Aorta (tissue), 5 donors: ENCODE measurements around the gene HKDC1. TPM values are rescaled to one million over a fixed set of nuclear protein-coding genes. Genes with fewer than 3 reads are reported as not detected.

Experiments
- ATAC-seq: fragments of 200-7000 bp; cut with Tn5 transposase; one replicate; pipeline ENCODE4 v1.9.1; 2022; ENCODE audit warnings: moderate library complexity; ENCODE audit not compliant: low FRiP score
- DNase-seq, 2 donors: peaks; one replicate each; pipeline ENCODE4 v3.0.0-alpha.2; 2020
- H3K27ac ChIP-seq, 2 donors: one replicate each; pipeline ENCODE4 v1.5.1; 2013; ENCODE audit warnings: low read length in 2 of 2, mild to moderate bottlenecking in 2 of 2, moderate library complexity in 2 of 2, control low read depth in 1 of 2, inconsistent platforms in 1 of 2, low read depth in 1 of 2
- H3K27me3 ChIP-seq, 2 donors: one replicate each; pipeline ENCODE4 v1.6.1; 2013; ENCODE audit warnings: control low read depth in 1 of 2, low read length in 1 of 2, mild to moderate bottlenecking in 1 of 2, moderate library complexity in 1 of 2; ENCODE audit not compliant: insufficient read depth in 2 of 2, control insufficient read depth in 1 of 2
- H3K36me3 ChIP-seq, 2 donors: one replicate each; pipeline ENCODE4 v1.6.1; 2013; ENCODE audit warnings: control low read depth in 1 of 2, low read length in 1 of 2, mild to moderate bottlenecking in 1 of 2; ENCODE audit not compliant: insufficient read depth in 2 of 2, control insufficient read depth in 1 of 2
- H3K4me1 ChIP-seq, 2 donors: one replicate each; pipeline ENCODE4 v1.6.1; 2013; ENCODE audit warnings: low read length in 2 of 2, control low read depth in 1 of 2, mild to moderate bottlenecking in 1 of 2, moderate library complexity in 1 of 2; ENCODE audit not compliant: insufficient read depth in 2 of 2, control insufficient read depth in 1 of 2
- H3K4me3 ChIP-seq, 2 donors: one replicate each; pipeline ENCODE4 v1.5.1; 2013; ENCODE audit warnings: low read length in 2 of 2, control low read depth in 1 of 2, mild to moderate bottlenecking in 1 of 2
- H3K9me3 ChIP-seq: one replicate; pipeline ENCODE4 v1.6.1; 2013; ENCODE audit warnings: mild to moderate bottlenecking, low read length; ENCODE audit not compliant: control insufficient read depth
- WGBS, 2 donors: extraction: QIAGEN DNeasy Blood & Tissue Kit; methylation state at CpG; one replicate each; pipeline ENCODE4 v1.1.7; 2013; 5-methylcytosine and 5-hydroxymethylcytosine counted together
- intact Hi-C, 2 donors: fragments of 100-400 bp; cut with DNase I; formaldehyde crosslinking; loops; one replicate each; pipeline versions ENCODE4 v1.14.2 to v1.15.0; 2022
- polyA plus RNA-seq, 2 donors: library from polyadenylated mRNA; stranded (reverse); fragments of 200-250 nt; gene quantifications; one replicate each; pipeline ENCODE4 v1.2.3, GENCODE V29; 2013
- total RNA-seq, 2 donors: library from RNA; stranded (reverse); fragmentation: NEBNext Ultra II Directional; extraction: Animal tissue kit (Norgen Biotek cat#: 25700); gene quantifications; one replicate each; pipeline ENCODE4 v1.2.1, GENCODE V29; 2021
- donor health status: healthy with polysubstance abuse.
- donor health status: Bipolar disorder and iron deficiency.
- donor health status: DM: no; HTN: no; CAD: no.
- donor health status: DM: no; HTN: no; CAD: no.
- donor health status: DM: yes; HTN: yes; CAD: no.

The HKDC1 gene
- total and polyA plus RNA-seq, 4 donors = 3.1 TPM; not detected in 3

- H3K36me3 ChIP-seq = no peaks in the 10 kb centered on the region
- H3K27ac ChIP-seq = no peak overlapping the region
- no peaks in the 10 kb centered on the region for H3K9me3 ChIP-seq
- DNase-seq = no peak
- intact Hi-C loops = loop anchor here (5.0 kb wide), 4 partner anchors 61 to 79 kb away; no protein-coding TSS in a partner anchor
- H3K4me1 ChIP-seq = peaks cover 0 to 4% of the 10 kb centered on the region in 2 donors
- no peak for ATAC-seq
- WGBS, 2 donors = 90% methylated on average over 6 of the region's 6 CpGs
- no peak overlapping the region for H3K4me3 ChIP-seq
- H3K27me3 ChIP-seq = no peaks in the 10 kb centered on the region
Observed at GRCh38 chr10:69316313-69317059, 96.4 kb downstream of the HKDC1 start.

Other genes with a start within 250 kb of the HKDC1 start
- gene KIFBP, start 231.5 kb upstream of the HKDC1 start, total RNA-seq = 10 to 100 TPM; 27.4 to 28.4 TPM
- gene KIFBP, start 231.5 kb upstream of the HKDC1 start, polyA plus RNA-seq = 10 to 100 TPM; 19.0 to 23.3 TPM
- gene SRGN, start 132.2 kb upstream of the HKDC1 start, total RNA-seq = 100 to 1,000 TPM; 168 to 230 TPM
- gene SRGN, start 132.2 kb upstream of the HKDC1 start, polyA plus RNA-seq = 100 to 1,000 TPM; 121 to 176 TPM
- gene VPS26A, start 96.2 kb upstream of the HKDC1 start, total RNA-seq = 10 to 100 TPM; 47.4 to 49.2 TPM
- 10 to 100 TPM; 31.9 to 42.4 TPM for gene VPS26A, start 96.2 kb upstream of the HKDC1 start, polyA plus RNA-seq
- gene SUPV3L1, start 40.1 kb upstream of the HKDC1 start, total RNA-seq = 10 to 100 TPM; 21.4 to 28.2 TPM
- gene SUPV3L1, start 40.1 kb upstream of the HKDC1 start, polyA plus RNA-seq = 10 to 100 TPM; 15.8 to 76.3 TPM
- 100 to 1,000 TPM; 117 to 133 TPM for gene HK1, start 58.2 kb downstream of the HKDC1 start, total RNA-seq
- gene HK1, start 58.2 kb downstream of the HKDC1 start, polyA plus RNA-seq = 10 to 100 TPM; 41.7 to 67.6 TPM
- under 1 TPM in 1 of 2 donors, not detected in 1; 0.49 TPM for gene TACR2, start 196.6 kb downstream of the HKDC1 start, total RNA-seq
- gene TACR2, start 196.6 kb downstream of the HKDC1 start, polyA plus RNA-seq = 1 to 10 TPM in 1 of 2 donors, under 1 TPM in 1; 0.31 to 2.5 TPM
- 10 to 100 TPM; 12.8 to 16.8 TPM for gene TSPAN15, start 231.1 kb downstream of the HKDC1 start, total RNA-seq
- gene TSPAN15, start 231.1 kb downstream of the HKDC1 start, polyA plus RNA-seq = 10 to 100 TPM in 1 of 2 donors, 1 to 10 TPM in 1; 1.8 to 10.3 TPM